GM12878 (cell line): Measurements from ENCODE around the gene CHAC2. TPM values are rescaled to one million over a fixed set of nuclear protein-coding genes. Genes with fewer than 3 reads are reported as not detected.

Source experiments
- BCL11A ChIP-seq: IDR thresholded peaks from 2 replicates; pipeline ENCODE4 v1.6.1; 2011; ENCODE audit warnings: low read depth, low read length
- CBFB ChIP-seq: IDR thresholded peaks from 2 replicates; pipeline ENCODE4 v1.6.1; 2016; ENCODE audit warnings: antibody characterized with exemption, low read depth
- EED ChIP-seq: sonication (generic); IDR thresholded peaks from 2 replicates; pipeline ENCODE4 v1.6.1; 2016; ENCODE audit warnings: antibody characterized with exemption, low read depth
- GATAD2B ChIP-seq: fragments of 450-650 bp; conservative IDR thresholded peaks from 2 replicates; pipeline ENCODE4 v1.6.1; 2017; ENCODE audit warnings: low read depth, mild to moderate bottlenecking, moderate library complexity
- HDAC2 ChIP-seq: fragments of 200-600 bp; sonication (generic); IDR thresholded peaks from 2 replicates; pipeline ENCODE4 v1.6.1; 2017
- HDAC6 ChIP-seq: fragments of 200-600 bp; sonication (generic); IDR thresholded peaks from one replicate; pipeline ENCODE4 v1.8.0; 2017; ENCODE audit warnings: antibody characterized with exemption; ENCODE audit not compliant: unreplicated experiment
- IKZF1 ChIP-seq: fragments of 450-650 bp; conservative IDR thresholded peaks from 2 replicates; pipeline ENCODE4 v1.6.1; 2017; ENCODE audit warnings: antibody characterized with exemption, mild to moderate bottlenecking
- IRF4 ChIP-seq: IDR thresholded peaks from 2 replicates; pipeline ENCODE4 v1.6.1; 2011; ENCODE audit warnings: low read depth, low read length
- KDM1A ChIP-seq: fragments of 200-600 bp; sonication (generic); IDR thresholded peaks from 2 replicates; pipeline ENCODE4 v1.6.1; 2016; ENCODE audit warnings: borderline replicate concordance
- KLF5 ChIP-seq: fragments of 450-650 bp; IDR thresholded peaks from 2 replicates; pipeline ENCODE4 v1.6.1; 2014; ENCODE audit warnings: mild to moderate bottlenecking; ENCODE audit not compliant: partially characterized antibody
- LARP7 ChIP-seq: fragments of 450-650 bp; IDR thresholded peaks from 2 replicates; pipeline ENCODE4 v1.6.1; 2017; ENCODE audit warnings: mild to moderate bottlenecking
- NR2F1 ChIP-seq: fragments of 450-650 bp; conservative IDR thresholded peaks from 2 replicates; pipeline ENCODE4 v1.6.1; 2017; ENCODE audit warnings: mild to moderate bottlenecking
- NRF1 ChIP-seq: conservative IDR thresholded peaks from 2 replicates; pipeline ENCODE4 v1.6.1; 2011; ENCODE audit warnings: mild to moderate bottlenecking, low read depth, low read length, improper control_type of control experiment
- RAD21 ChIP-seq: IDR thresholded peaks from 2 replicates; pipeline ENCODE4 v1.6.1; 2011; ENCODE audit warnings: mild to moderate bottlenecking, low read depth, low read length, moderate library complexity; ENCODE audit not compliant: insufficient read depth
- RUNX3 ChIP-seq: IDR thresholded peaks from 2 replicates; pipeline ENCODE4 v1.6.1; 2012; ENCODE audit warnings: low read length, inconsistent platforms
- SMAD1 ChIP-seq: fragments of 450-650 bp; IDR thresholded peaks from 2 replicates; pipeline ENCODE4 v1.6.1; 2018; ENCODE audit warnings: mild to moderate bottlenecking, low read depth; ENCODE audit not compliant: partially characterized antibody
- SMAD5 ChIP-seq: IDR thresholded peaks from 2 replicates; pipeline ENCODE4 v1.6.1; 2016; ENCODE audit warnings: antibody characterized with exemption, low read depth
- SMARCA5 ChIP-seq: fragments of 450-650 bp; IDR thresholded peaks from 2 replicates; pipeline ENCODE4 v1.6.1; 2017; ENCODE audit warnings: mild to moderate bottlenecking
- TBL1XR1 ChIP-seq: IDR thresholded peaks from 2 replicates; pipeline ENCODE4 v1.6.1; 2012; ENCODE audit warnings: low read depth, low read length, improper control_type of control experiment
- TCF3 ChIP-seq: IDR thresholded peaks from 2 replicates; pipeline ENCODE4 v1.6.1; 2012; ENCODE audit warnings: low read depth, mild to moderate bottlenecking, low read length, borderline replicate concordance; ENCODE audit not compliant: insufficient read depth
- YY1 ChIP-seq: IDR thresholded peaks from 2 replicates; pipeline ENCODE4 v1.6.1; 2011; ENCODE audit warnings: low read depth, mild to moderate bottlenecking, low read length
- ZBED1 ChIP-seq: IDR thresholded peaks from 2 replicates; pipeline ENCODE4 v1.6.1; 2016; ENCODE audit warnings: borderline replicate concordance
- ZNF217 ChIP-seq: fragments of 450-650 bp; IDR thresholded peaks from 2 replicates; pipeline ENCODE4 v1.6.1; 2017; ENCODE audit warnings: antibody characterized with exemption, mild to moderate bottlenecking
- ZSCAN29 ChIP-seq: fragments of 450-650 bp; IDR thresholded peaks from 2 replicates; pipeline ENCODE4 v1.6.1; 2017; ENCODE audit warnings: mild to moderate bottlenecking, moderate library complexity
- ZZZ3 ChIP-seq: IDR thresholded peaks from 2 replicates; pipeline ENCODE4 v1.6.1; 2011; ENCODE audit warnings: low read depth; ENCODE audit not compliant: control insufficient read depth, insufficient read length
- polyA plus RNA-seq, 11 experiments: library from polyadenylated mRNA; depleted of rRNA in 4 of 11; unstranded in 6 of 11; stranded (reverse) in 5 of 11; fragments of >200 nt; fragmentation: Nextera tagmentation in 4 of 11; fragmentation: Illumina TruSeq in 1 of 11; extraction: Ambion mirVana in 4 of 11; extraction: Trizol in 1 of 11; gene quantifications; 1 replicate in 1 of 11; 2 replicates in 10 of 11; pipeline versions ENCODE4 v1.2.1 to v1.2.3, GENCODE V29; 2011 to 2016; ENCODE audit warnings: inconsistent platforms in 2 of 11, missing spikeins in 2 of 11, low read depth in 1 of 11
- total RNA-seq, 4 experiments: library from RNA; depleted of rRNA in 3 of 4; stranded (reverse); fragments of >200 nt in 3 of 4; fragmentation: Illumina TruSeq in 1 of 4; extraction: Trizol in 1 of 4; gene quantifications; 2 replicates each; pipeline versions ENCODE4 v1.2.1 to v1.2.3, GENCODE V29; 2013 to 2021
- TF ChIP-seq, protein P1 (sequence below): fragments of 450-650 bp; IDR thresholded peaks from 2 replicates; pipeline ENCODE4 v1.6.1; 2014; ENCODE audit warnings: mild to moderate bottlenecking
- TF ChIP-seq, protein P2 (sequence below): IDR thresholded peaks from 2 replicates; pipeline ENCODE4 v1.6.1; 2012; ENCODE audit warnings: low read depth, low read length, improper control_type of control experiment
- TF ChIP-seq, protein P3 (sequence below): fragments of 450-650 bp; IDR thresholded peaks from 2 replicates; pipeline ENCODE4 v1.6.1; 2017; ENCODE audit warnings: antibody characterized with exemption, mild to moderate bottlenecking, moderate library complexity

Gene CHAC2
- total and polyA plus RNA-seq, 10 of the 15 experiments (the other 5 are each of a cell fraction or from before 2014, with no cell fraction given): 11.0 to 67.6 (median 25.0) TPM

DNA sequence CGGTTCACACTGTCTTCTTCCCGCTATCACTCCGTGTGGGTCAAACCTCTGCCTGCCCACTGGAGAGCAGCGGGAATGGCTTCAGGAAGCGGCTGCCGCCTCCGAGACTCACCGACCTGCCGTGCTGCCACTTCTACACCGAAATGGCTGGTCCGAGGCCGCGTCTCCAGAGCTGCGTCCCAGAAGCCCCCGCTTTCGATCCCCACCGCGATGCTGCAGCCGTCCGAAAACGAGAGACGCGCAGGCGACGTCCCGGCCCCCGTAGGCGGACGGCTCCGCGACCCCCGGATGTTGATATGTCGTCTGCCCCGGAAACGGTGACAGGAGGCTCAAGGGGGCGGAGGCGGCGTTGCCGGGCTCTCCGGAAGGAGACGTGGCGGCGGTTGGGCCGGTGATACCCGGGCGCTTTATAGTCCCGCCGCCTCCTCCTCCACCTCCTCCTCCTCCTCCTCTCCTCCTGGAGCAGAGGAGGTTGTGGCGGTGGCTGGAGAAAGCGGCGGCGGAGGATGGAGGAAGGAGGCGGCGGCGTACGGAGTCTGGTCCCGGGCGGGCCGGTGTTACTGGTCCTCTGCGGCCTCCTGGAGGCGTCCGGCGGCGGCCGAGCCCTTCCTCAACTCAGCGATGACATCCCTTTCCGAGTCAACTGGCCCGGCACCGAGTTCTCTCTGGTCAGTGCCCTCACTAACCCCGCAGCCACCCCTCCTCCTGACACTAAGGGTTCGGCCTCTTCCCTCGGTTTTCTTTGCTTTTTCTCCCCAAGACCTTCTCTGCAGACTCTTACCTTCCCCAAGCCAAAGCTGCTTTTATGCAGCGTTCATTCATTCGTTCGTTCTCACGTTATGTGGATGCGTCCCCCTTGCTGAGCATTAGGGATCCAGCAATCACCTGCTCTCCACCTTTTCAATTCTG lies 19.4 kb downstream of the CHAC2 start, which contains the start of the genes ASB3 and ERLEC1 (continued):
- TF ChIP-seq RAD21: no peak
- no peak for TF ChIP-seq HDAC6
- TF ChIP-seq ZZZ3: no peak
- TF ChIP-seq, protein P1, sequence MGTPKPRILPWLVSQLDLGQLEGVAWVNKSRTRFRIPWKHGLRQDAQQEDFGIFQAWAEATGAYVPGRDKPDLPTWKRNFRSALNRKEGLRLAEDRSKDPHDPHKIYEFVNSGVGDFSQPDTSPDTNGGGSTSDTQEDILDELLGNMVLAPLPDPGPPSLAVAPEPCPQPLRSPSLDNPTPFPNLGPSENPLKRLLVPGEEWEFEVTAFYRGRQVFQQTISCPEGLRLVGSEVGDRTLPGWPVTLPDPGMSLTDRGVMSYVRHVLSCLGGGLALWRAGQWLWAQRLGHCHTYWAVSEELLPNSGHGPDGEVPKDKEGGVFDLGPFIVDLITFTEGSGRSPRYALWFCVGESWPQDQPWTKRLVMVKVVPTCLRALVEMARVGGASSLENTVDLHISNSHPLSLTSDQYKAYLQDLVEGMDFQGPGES: no peak
- peak; percentile 79 for TF ChIP-seq KLF5
- TF ChIP-seq IKZF1: peak; percentile 94
- TF ChIP-seq LARP7: peak; percentile 47; the same call in 1 of the 2 replicates
- TF ChIP-seq CBFB: peak; percentile 42; the same call in 1 of the 2 replicates
- peak; percentile 84 for TF ChIP-seq YY1
- TF ChIP-seq NR2F1: no peak
- no peak for TF ChIP-seq EED
- TF ChIP-seq HDAC2: no peak
- TF ChIP-seq GATAD2B: peak; percentile 73
- TF ChIP-seq ZSCAN29: no peak
- TF ChIP-seq SMARCA5: no peak; the same call in 1 of the 2 replicates
- TF ChIP-seq BCL11A: no peak
- no peak for TF ChIP-seq KDM1A
- no peak for TF ChIP-seq SMAD1
- peak; percentile 88; the same call in 1 of the 2 replicates for TF ChIP-seq TBL1XR1
- TF ChIP-seq, protein P2, sequence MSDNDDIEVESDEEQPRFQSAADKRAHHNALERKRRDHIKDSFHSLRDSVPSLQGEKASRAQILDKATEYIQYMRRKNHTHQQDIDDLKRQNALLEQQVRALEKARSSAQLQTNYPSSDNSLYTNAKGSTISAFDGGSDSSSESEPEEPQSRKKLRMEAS: peak; percentile 79; the same call in 1 of the 2 replicates
- no peak for TF ChIP-seq ZNF217
- no peak; the same call in 1 of the 2 replicates for TF ChIP-seq RUNX3
- TF ChIP-seq, protein P3, sequence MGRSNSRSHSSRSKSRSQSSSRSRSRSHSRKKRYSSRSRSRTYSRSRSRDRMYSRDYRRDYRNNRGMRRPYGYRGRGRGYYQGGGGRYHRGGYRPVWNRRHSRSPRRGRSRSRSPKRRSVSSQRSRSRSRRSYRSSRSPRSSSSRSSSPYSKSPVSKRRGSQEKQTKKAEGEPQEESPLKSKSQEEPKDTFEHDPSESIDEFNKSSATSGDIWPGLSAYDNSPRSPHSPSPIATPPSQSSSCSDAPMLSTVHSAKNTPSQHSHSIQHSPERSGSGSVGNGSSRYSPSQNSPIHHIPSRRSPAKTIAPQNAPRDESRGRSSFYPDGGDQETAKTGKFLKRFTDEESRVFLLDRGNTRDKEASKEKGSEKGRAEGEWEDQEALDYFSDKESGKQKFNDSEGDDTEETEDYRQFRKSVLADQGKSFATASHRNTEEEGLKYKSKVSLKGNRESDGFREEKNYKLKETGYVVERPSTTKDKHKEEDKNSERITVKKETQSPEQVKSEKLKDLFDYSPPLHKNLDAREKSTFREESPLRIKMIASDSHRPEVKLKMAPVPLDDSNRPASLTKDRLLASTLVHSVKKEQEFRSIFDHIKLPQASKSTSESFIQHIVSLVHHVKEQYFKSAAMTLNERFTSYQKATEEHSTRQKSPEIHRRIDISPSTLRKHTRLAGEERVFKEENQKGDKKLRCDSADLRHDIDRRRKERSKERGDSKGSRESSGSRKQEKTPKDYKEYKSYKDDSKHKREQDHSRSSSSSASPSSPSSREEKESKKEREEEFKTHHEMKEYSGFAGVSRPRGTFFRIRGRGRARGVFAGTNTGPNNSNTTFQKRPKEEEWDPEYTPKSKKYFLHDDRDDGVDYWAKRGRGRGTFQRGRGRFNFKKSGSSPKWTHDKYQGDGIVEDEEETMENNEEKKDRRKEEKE: no peak
- 0 out of 2 replicates have a peak, but pooled peaks have one; percentile 6 for TF ChIP-seq ZBED1
- no peak for TF ChIP-seq NRF1
- peak; percentile 53; the same call in 1 of the 2 replicates for TF ChIP-seq SMAD5
- TF ChIP-seq TCF3: no peak
- no peak; the same call in 1 of the 2 replicates for TF ChIP-seq IRF4
